Lower lobe of right lung (tissue), 2 donors: Measurements from ENCODE around the gene PFN1. TPM values are rescaled to one million over a fixed set of nuclear protein-coding genes. Genes with fewer than 3 reads are reported as not detected.

Experiments
- ATAC-seq, 2 donors: fragments of 200-7000 bp; cut with Tn5 transposase; one replicate each; pipeline ENCODE4 v1.9.1; 2020 to 2022; ENCODE audit warnings: mild to moderate bottlenecking in 2 of 2, moderate library complexity in 2 of 2
- DNase-seq: peaks from one replicate; pipeline ENCODE4 v3.0.0-alpha.2; 2020
- H3K27ac ChIP-seq: fragments of 200-600 bp; one replicate; pipeline ENCODE4 v1.8.0; 2022
- H3K27me3 ChIP-seq: fragments of 200-600 bp; one replicate; pipeline ENCODE4 v1.8.0; 2022; ENCODE audit warnings: low read depth
- H3K36me3 ChIP-seq: fragments of 200-600 bp; one replicate; pipeline ENCODE4 v1.8.0; 2022; ENCODE audit warnings: mild to moderate bottlenecking
- H3K4me1 ChIP-seq: fragments of 200-600 bp; one replicate; pipeline ENCODE4 v1.8.0; 2022
- H3K4me3 ChIP-seq: fragments of 200-600 bp; one replicate; pipeline ENCODE4 v1.8.0; 2022; ENCODE audit warnings: mild to moderate bottlenecking
- H3K9me3 ChIP-seq: fragments of 200-600 bp; one replicate; pipeline ENCODE4 v1.8.0; 2022
- CTCF ChIP-seq: fragments of 200-600 bp; IDR thresholded peaks from one replicate; pipeline ENCODE4 v1.8.0; 2022; ENCODE audit warnings: antibody characterized with exemption, mild to moderate bottlenecking
- intact Hi-C: fragments of 100-400 bp; cut with DNase I; formaldehyde crosslinking; loops from one replicate; pipeline ENCODE4 v1.11.0; 2022
- total RNA-seq: library from RNA; stranded (reverse); fragmentation: NEBNext Ultra II Directional; extraction: Animal tissue kit (Norgen Biotek cat#: 25700); gene quantifications from one replicate; pipeline ENCODE4 v1.2.1, GENCODE V29; 2021
- donor health status: DM: no; HTN: yes; CAD: no; lungs with severe emphysema.

Gene PFN1
- total RNA-seq, 1 donor from 2014 or later, result 528 TPM

GRCh38 chr17:4942760-4943508, 5.4 kb downstream of the PFN1 start:
- intact Hi-C loops, result no loop called here
- no peak for TF ChIP-seq CTCF
- Histone ChIP-seq H3K27ac (no peak overlapping the region), H3K4me1 (peaks cover 67% of the 10 kb centered on the region), H3K27me3 (no peaks in the 10 kb centered on the region), H3K36me3 (peaks cover 57% of the 10 kb centered on the region), H3K4me3 (no peak overlapping the region), H3K9me3 (no peaks in the 10 kb centered on the region)
- DNase-seq (no peak), ATAC-seq (no peak)

GRCh38 chr17:4941319-4941610, 7.1 kb downstream of the PFN1 start:
- TF ChIP-seq CTCF, result no peak
- H3K27me3 ChIP-seq, result no peaks in the 10 kb centered on the region
- intact Hi-C loops, result no loop called here
- peak overlapping the region; percentile 97 for H3K4me3 ChIP-seq
- DNase-seq (no peak), ATAC-seq (no peak)
- H3K27ac ChIP-seq, result peak overlapping the region; percentile 90
- peaks cover 65% of the 10 kb centered on the region for H3K4me1 ChIP-seq
- no peaks in the 10 kb centered on the region for H3K9me3 ChIP-seq
- H3K36me3 ChIP-seq, result peaks cover 68% of the 10 kb centered on the region

GRCh38 chr17:4940555-4941318, 7.6 kb downstream of the PFN1 start:
- H3K27me3 ChIP-seq, result no peaks in the 10 kb centered on the region
- no peaks in the 10 kb centered on the region for H3K9me3 ChIP-seq
- no peak for TF ChIP-seq CTCF
- peak overlapping the region; percentile 97 for H3K4me3 ChIP-seq
- H3K27ac ChIP-seq, result peak overlapping the region; percentile 90
- H3K36me3 ChIP-seq, result peaks cover 67% of the 10 kb centered on the region
- peaks cover 60% of the 10 kb centered on the region for H3K4me1 ChIP-seq
- DNase-seq (no peak), ATAC-seq (peak; percentile 67 to 83)
- intact Hi-C loops, result no loop called here

GRCh38 chr17:4939796-4940554, 8.4 kb downstream of the PFN1 start, which contains the start of the genes RNF167 and SLC25A11:
Gene RNF167, plus strand, starts transcription at chr17:4940268. Its CDS starts 642 bp downstream, at chr17:4940910.
Gene SLC25A11, minus strand, starts transcription at chr17:4940046. Its CDS starts 136 bp downstream, at chr17:4939910.
- Histone ChIP-seq H3K36me3 (peaks cover 60% of the 10 kb centered on the region), H3K4me3 (peak within 1 kb of the TSS; percentile 97), H3K27ac (peak within 1 kb of the TSS; percentile 90), H3K27me3 (no peaks in the 10 kb centered on the region), H3K4me1 (peaks cover 52% of the 10 kb centered on the region), H3K9me3 (no peaks in the 10 kb centered on the region)
- TF ChIP-seq CTCF, result no peak
- DNase-seq (peak; percentile 96), ATAC-seq (peak; percentile 95 to 97)
- intact Hi-C loops, result no loop called here

- intact Hi-C loops, result no loop called here
- TF ChIP-seq CTCF, result no peak
Measured at GRCh38 chr17:4939546-4939795, 8.9 kb downstream of the PFN1 start.

More at GRCh38 chr17:4939546-4939795, 8.9 kb downstream of the PFN1 start:
- Histone ChIP-seq H3K27ac (peak overlapping the region; percentile 90), H3K27me3 (no peaks in the 10 kb centered on the region), H3K4me1 (peaks cover 49% of the 10 kb centered on the region), H3K9me3 (no peaks in the 10 kb centered on the region), H3K36me3 (peaks cover 55% of the 10 kb centered on the region), H3K4me3 (peak overlapping the region; percentile 97)
- ATAC-seq (no peak), DNase-seq (peak; percentile 70)
